K562 (cell line): ENCODE data around the gene GEN1. TPM values are rescaled to one million over a fixed set of nuclear protein-coding genes. Genes with fewer than 3 reads are reported as not detected.

Experiments used
- ADNP ChIP-seq: fragments of 200-800 bp; sonication (Bioruptor generic); IDR thresholded peaks from 2 replicates; pipeline ENCODE4 v1.6.1; 2016; ENCODE audit warnings: missing genetic modification characterization, missing compliant biosample characterization
- EP400 ChIP-seq: fragments of 450-650 bp; IDR thresholded peaks from 2 replicates; pipeline ENCODE4 v1.6.1; 2017; ENCODE audit warnings: antibody characterized with exemption, mild to moderate bottlenecking, moderate library complexity
- FIP1L1 ChIP-seq: fragments of 200-400 bp; formaldehyde crosslinking; IDR thresholded peaks from 2 replicates; pipeline ENCODE4 v1.6.1; 2018; ENCODE audit warnings: mild to moderate bottlenecking, low read depth, low read length; ENCODE audit not compliant: poor library complexity, severe bottlenecking
- HMG20A ChIP-seq: fragments of 450-650 bp; formaldehyde crosslinking; conservative IDR thresholded peaks from 2 replicates; pipeline ENCODE4 v1.4.0; 2020; ENCODE audit warnings: mild to moderate bottlenecking, mixed read lengths
- ID3 ChIP-seq, 2 experiments: fragments of 250-450 bp in 1 of 2; fragments of 450-650 bp in 1 of 2; sonication (Bioruptor Pico) in 1 of 2; IDR thresholded peaks; 2 replicates each; pipeline versions ENCODE4 v1.6.1 to v1.8.0; 2016 to 2021; ENCODE audit warnings: mild to moderate bottlenecking in 2 of 2, moderate library complexity in 2 of 2, missing compliant biosample characterization in 1 of 2, missing genetic modification characterization in 1 of 2
- MBD1 ChIP-seq: fragments of 250-450 bp; sonication (Bioruptor Pico); IDR thresholded peaks from 2 replicates; pipeline ENCODE4 v1.8.0; 2022; ENCODE audit warnings: inconsistent platforms
- POLR2A ChIP-seq: fragments of 450-650 bp; conservative IDR thresholded peaks from 2 replicates; pipeline ENCODE4 v1.6.1; 2016
- RFX7 ChIP-seq: fragments of 250-450 bp; sonication (Bioruptor Pico); IDR thresholded peaks from 2 replicates; pipeline ENCODE4 v1.5.1; 2021; ENCODE audit warnings: mild to moderate bottlenecking
- TFAM ChIP-seq: fragments of 250-450 bp; sonication (Bioruptor Pico); conservative IDR thresholded peaks from 2 replicates; pipeline ENCODE4 v1.5.0; 2021; ENCODE audit warnings: mild to moderate bottlenecking, moderate library complexity
- TRIM28 ChIP-seq: fragments of 450-650 bp; IDR thresholded peaks from 2 replicates; pipeline ENCODE4 v1.6.1; 2017
- ZBTB1 ChIP-seq: sonication (generic); formaldehyde crosslinking; IDR thresholded peaks from 2 replicates; pipeline ENCODE4 v1.8.1; 2023; ENCODE audit warnings: missing genetic modification reagents, low read depth, mild to moderate bottlenecking, borderline replicate concordance
- ZNF263 ChIP-seq: sonication (generic); formaldehyde crosslinking; IDR thresholded peaks from 2 replicates; pipeline ENCODE4 v1.8.0; 2022; ENCODE audit warnings: mild to moderate bottlenecking, missing genetic modification reagents, borderline replicate concordance
- ZNF696 ChIP-seq: fragments of 250-450 bp; sonication (Bioruptor Pico); conservative IDR thresholded peaks from 2 replicates; pipeline ENCODE4 v1.4.0; 2020; ENCODE audit warnings: mild to moderate bottlenecking, moderate library complexity
- ZZZ3 ChIP-seq: fragments of 450-650 bp; IDR thresholded peaks from 2 replicates; pipeline ENCODE4 v1.6.1; 2016; ENCODE audit warnings: antibody characterized with exemption, mild to moderate bottlenecking, moderate library complexity
- polyA plus RNA-seq, 8 experiments: library from polyadenylated mRNA; depleted of rRNA in 4 of 8; stranded (reverse) in 5 of 8; unstranded in 3 of 8; fragments of >200 nt; fragmentation: Nextera tagmentation in 2 of 8; fragmentation: Illumina TruSeq in 1 of 8; extraction: Ambion mirVana in 2 of 8; extraction: Trizol in 1 of 8; gene quantifications; 2 replicates each; pipeline versions ENCODE4 v1.2.1 to v1.2.3, GENCODE V29; 2011 to 2014; ENCODE audit warnings: inconsistent platforms in 1 of 8, missing spikeins in 1 of 8
- total RNA-seq, 7 experiments: library from RNA; depleted of rRNA in 6 of 7; stranded (reverse); fragments of >200 nt in 6 of 7; fragmentation: Illumina TruSeq in 2 of 7; extraction: Trizol in 2 of 7; gene quantifications; 2 replicates each; pipeline versions ENCODE4 v1.2.1 to v1.2.3, GENCODE V29; 2011 to 2021; ENCODE audit warnings: low replicate concordance in 1 of 7
- TF ChIP-seq, protein P1 (sequence below): fragments of 250-450 bp; sonication (Bioruptor Pico); IDR thresholded peaks from 2 replicates; pipeline ENCODE4 v1.5.0; 2021; ENCODE audit warnings: mild to moderate bottlenecking, moderate library complexity
- TF ChIP-seq, protein P2 (sequence below): sonication (generic); formaldehyde crosslinking; IDR thresholded peaks from 2 replicates; pipeline ENCODE4 v1.4.0; 2020; ENCODE audit warnings: mild to moderate bottlenecking, missing genetic modification reagents
- TF ChIP-seq, protein P3 (sequence below), 2 experiments: IDR thresholded peaks; 2 replicates each; pipeline ENCODE4 v1.6.1; 2012; ENCODE audit warnings: improper control_type of control experiment in 2 of 2, low read depth in 2 of 2, low read length in 2 of 2, borderline replicate concordance in 1 of 2

GEN1 gene
- total and polyA plus RNA-seq, 9 of the 15 experiments (the other 6 are each of a cell fraction or from before 2014, with no cell fraction given), result 8.6 to 39.7 (median 24.5) TPM

GRCh38 chr2:17753803-17754663 is at the start of gene GEN1, which contains the start of gene SMC6 (continued):
- peak; percentile 73 for TF ChIP-seq POLR2A
- TF ChIP-seq, protein P1, sequence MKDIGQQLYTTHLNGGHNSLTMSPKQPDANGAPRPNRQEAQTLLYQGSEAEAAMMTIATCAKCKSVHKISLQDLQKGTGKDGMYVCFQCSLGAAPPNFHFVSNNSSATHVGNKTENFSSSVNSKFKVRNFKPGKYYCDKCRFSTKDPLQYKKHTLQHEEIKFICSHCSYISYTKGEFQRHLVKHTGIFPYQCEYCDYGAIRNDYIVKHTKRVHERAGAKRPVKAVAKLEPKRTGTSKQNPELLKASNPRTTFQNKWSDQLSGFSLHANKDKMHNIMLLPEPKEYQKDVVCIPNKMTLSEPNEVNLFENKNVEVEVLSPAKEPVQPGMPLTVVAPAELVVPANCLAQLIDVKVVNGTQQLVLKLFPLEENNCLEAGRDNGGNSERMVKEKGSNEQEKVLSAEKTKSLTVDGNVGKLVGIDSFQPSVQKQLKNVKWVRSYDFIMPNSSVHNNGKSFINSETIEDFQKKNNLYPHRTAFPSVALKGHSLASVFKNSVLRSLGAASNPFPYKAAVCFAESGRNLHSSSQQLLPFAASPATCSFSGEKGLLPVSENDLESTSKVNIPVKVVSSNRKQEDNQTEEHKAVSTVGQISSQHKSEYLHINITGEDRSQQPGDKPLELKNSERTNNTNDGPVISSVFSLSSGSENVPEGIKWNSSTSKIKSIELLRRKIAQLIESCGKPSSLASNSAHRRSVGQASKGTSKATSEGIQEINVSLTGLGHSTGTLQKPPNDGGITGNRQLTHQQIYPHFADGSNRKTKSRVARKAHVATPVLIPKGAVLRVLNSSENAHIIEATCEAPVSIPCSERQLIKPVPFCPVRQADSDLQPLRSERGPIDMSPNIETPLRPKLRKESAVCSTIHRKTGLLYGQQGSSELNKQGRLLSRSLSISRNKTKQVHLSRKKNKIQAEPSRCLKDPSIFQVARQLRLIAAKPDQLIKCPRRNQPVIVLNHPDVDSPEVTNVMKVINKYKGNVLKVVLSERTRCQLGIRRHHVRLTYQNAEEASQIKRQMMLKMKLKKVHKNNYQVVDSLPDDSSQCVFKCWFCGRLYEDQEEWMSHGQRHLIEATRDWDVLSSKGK (CRISPR knock-in tag), result no peak
- TF ChIP-seq ZNF696 (CRISPR knock-in tag), result no peak
- TF ChIP-seq ZBTB1 (CRISPR knock-in tag), result no peak
- TF ChIP-seq FIP1L1, result no peak
- TF ChIP-seq, protein P2, sequence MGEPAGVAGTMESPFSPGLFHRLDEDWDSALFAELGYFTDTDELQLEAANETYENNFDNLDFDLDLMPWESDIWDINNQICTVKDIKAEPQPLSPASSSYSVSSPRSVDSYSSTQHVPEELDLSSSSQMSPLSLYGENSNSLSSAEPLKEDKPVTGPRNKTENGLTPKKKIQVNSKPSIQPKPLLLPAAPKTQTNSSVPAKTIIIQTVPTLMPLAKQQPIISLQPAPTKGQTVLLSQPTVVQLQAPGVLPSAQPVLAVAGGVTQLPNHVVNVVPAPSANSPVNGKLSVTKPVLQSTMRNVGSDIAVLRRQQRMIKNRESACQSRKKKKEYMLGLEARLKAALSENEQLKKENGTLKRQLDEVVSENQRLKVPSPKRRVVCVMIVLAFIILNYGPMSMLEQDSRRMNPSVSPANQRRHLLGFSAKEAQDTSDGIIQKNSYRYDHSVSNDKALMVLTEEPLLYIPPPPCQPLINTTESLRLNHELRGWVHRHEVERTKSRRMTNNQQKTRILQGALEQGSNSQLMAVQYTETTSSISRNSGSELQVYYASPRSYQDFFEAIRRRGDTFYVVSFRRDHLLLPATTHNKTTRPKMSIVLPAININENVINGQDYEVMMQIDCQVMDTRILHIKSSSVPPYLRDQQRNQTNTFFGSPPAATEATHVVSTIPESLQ (CRISPR knock-in tag), result no peak
- no peak for TF ChIP-seq ZNF263 (CRISPR knock-in tag)
- TF ChIP-seq HMG20A (CRISPR knock-in tag), result no peak
- TF ChIP-seq ZZZ3, result no peak
- no peak for TF ChIP-seq TRIM28
- no peak for TF ChIP-seq ADNP (tag)
- no peak for TF ChIP-seq RFX7
- no peak for TF ChIP-seq TFAM
- TF ChIP-seq EP400, result peak; percentile 72
- TF ChIP-seq, protein P3, sequence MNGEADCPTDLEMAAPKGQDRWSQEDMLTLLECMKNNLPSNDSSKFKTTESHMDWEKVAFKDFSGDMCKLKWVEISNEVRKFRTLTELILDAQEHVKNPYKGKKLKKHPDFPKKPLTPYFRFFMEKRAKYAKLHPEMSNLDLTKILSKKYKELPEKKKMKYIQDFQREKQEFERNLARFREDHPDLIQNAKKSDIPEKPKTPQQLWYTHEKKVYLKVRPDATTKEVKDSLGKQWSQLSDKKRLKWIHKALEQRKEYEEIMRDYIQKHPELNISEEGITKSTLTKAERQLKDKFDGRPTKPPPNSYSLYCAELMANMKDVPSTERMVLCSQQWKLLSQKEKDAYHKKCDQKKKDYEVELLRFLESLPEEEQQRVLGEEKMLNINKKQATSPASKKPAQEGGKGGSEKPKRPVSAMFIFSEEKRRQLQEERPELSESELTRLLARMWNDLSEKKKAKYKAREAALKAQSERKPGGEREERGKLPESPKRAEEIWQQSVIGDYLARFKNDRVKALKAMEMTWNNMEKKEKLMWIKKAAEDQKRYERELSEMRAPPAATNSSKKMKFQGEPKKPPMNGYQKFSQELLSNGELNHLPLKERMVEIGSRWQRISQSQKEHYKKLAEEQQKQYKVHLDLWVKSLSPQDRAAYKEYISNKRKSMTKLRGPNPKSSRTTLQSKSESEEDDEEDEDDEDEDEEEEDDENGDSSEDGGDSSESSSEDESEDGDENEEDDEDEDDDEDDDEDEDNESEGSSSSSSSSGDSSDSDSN (IDR thresholded peaks at IDR 0.05; ENCODE audit: borderline replicate concordance in 1 of 2, low read depth in 2 of 2, low read length in 2 of 2), result no peak; a peak in 1 of 4 replicates
- TF ChIP-seq ID3 (CRISPR knock-in tag; IDR thresholded peaks at IDR 0.05), result no peak
- no peak for TF ChIP-seq ID3 (tag; IDR thresholded peaks at IDR 0.05)
- TF ChIP-seq MBD1 (CRISPR knock-in tag), result no peak
